Coronary artery (tissue), 2 donors: ENCODE data around the gene ASCL2.

ENCODE experiments used
- DNase-seq: peaks from one replicate; pipeline ENCODE4 v3.0.0-alpha.2; 2017; ENCODE audit warnings: low spot score
- H3K27ac ChIP-seq, 2 donors: fragments of 200-600 bp; sonication (generic); one replicate each; pipeline ENCODE4 v1.5.1; 2016 to 2019
- H3K4me3 ChIP-seq: fragments of 200-600 bp; sonication (generic); 2 replicates; pipeline ENCODE4 v1.5.1; 2016; ENCODE audit warnings: mild to moderate bottlenecking, moderate library complexity
- TF ChIP-seq, protein P1 (sequence below): fragments of 200-600 bp; sonication (generic); IDR thresholded peaks from one replicate; pipeline ENCODE4 v1.5.1; 2019; ENCODE audit warnings: antibody characterized with exemption

ASCL2 gene

DNA sequence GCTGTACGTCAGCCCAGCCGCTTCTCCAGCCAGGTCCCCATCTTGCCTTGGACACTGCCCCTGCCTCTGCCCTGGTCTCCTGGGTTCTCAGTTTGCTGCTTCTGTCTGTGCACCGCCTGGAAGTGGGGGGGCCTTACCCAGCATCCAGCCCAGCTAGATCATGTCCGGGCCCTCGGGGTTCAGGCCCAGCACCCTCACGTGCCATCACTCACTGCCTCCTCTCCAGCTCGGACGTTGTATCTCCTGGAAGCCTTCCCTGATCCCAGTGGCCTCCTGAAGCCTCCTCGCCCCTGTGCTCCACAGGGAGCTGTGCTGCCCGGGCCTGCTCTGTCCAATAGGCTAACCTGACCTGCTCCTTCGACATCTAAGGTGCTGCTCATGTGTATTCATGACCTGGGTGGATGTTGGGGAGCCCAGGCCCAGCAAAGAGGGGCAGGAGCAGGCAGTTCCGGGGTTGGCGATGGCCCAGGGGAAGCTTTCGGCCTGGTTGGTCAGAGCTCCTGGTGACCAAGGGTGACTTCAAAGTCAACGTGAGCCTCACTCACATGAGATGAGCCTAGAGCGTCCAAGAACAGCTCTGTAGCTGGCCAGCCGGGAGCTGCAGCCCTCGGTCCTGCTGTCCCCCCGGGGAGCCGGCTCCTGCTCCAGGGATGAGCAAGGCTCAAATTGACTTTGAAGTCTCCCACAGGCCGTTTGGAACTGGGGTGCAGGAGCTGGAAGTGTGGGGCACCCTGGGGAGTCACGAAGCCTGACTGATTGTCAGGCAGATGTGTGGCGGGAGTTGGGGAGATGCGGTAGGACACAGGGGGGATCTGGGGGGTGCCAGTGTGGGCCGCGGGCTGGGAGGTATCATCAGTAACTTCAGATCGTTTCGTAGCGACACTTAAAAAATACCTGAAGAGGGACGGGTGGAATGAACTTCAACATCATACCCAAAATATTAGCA lies 5.2 kb upstream of the ASCL2 start:
- Histone ChIP-seq H3K27ac (no peak overlapping the region), H3K4me3 (no peak overlapping the region)
- DNase-seq: peak; percentile 66

DNA sequence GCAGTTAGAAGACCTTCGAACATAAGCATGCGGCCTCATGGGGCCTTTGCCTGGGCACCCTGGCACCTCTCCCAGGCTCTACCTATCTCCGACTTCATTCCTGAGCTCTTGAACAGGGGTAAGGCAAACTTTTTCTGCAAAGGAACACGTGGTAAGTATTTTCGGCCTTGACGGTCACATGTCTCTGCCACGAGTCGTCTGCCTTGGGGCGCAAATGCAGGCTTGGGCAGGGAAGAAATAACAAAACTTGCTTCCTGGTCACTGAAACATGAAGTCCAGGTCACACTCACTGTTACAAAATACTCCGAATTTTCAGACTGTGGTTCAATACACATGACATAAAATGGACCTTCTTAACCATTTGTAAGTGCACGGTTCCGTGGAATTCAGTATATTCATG lies 3.4 kb upstream of the ASCL2 start:
- H3K27ac ChIP-seq: no peak overlapping the region
- no peak overlapping the region for H3K4me3 ChIP-seq
- no peak for DNase-seq
- TF ChIP-seq, protein P1, sequence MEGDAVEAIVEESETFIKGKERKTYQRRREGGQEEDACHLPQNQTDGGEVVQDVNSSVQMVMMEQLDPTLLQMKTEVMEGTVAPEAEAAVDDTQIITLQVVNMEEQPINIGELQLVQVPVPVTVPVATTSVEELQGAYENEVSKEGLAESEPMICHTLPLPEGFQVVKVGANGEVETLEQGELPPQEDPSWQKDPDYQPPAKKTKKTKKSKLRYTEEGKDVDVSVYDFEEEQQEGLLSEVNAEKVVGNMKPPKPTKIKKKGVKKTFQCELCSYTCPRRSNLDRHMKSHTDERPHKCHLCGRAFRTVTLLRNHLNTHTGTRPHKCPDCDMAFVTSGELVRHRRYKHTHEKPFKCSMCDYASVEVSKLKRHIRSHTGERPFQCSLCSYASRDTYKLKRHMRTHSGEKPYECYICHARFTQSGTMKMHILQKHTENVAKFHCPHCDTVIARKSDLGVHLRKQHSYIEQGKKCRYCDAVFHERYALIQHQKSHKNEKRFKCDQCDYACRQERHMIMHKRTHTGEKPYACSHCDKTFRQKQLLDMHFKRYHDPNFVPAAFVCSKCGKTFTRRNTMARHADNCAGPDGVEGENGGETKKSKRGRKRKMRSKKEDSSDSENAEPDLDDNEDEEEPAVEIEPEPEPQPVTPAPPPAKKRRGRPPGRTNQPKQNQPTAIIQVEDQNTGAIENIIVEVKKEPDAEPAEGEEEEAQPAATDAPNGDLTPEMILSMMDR: no peak

More for the DNA sequence above, 5.2 kb upstream of the ASCL2 start:
- TF ChIP-seq, protein P1: no peak

DNA sequence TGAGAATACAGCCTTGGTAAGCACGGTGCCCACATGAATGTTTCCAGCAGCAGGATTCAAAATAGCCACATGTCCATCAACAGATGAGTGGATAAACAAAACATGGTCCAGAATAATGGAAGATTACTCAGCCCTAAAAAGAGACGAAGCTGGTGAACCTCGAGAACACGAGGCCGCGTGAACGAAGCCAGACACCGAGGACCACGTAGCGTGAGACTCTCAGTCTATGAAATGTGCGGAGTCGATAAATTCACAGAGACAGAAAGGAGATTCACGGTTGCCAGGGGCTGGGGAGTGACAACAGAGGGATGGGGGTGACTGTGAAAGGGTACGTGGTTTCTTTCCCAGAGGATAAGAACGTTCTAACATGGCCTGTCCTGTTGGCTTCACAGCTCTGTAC lies 2.9 kb upstream of the ASCL2 start:
- H3K27ac ChIP-seq: no peak overlapping the region
- DNase-seq: no peak
- no peak overlapping the region for H3K4me3 ChIP-seq
- TF ChIP-seq, protein P1: no peak

DNA sequence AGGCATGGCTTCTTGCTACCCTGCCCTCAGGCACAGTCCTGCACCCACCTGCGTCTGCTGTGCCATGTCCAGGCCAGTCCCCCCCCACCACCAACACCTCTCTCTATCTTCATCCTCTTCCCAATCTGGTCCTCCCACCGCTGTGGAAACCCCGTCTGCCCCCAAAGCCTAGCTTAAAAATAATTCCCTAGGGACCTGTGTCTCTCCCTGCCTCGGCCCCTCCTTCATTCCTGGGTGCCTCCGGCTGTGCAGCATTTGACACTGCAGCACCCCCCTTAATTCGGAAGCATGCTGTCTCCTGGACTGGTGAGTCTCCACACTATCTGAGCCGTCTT lies 2.5 kb upstream of the ASCL2 start:
- TF ChIP-seq, protein P1: no peak
- Histone ChIP-seq H3K4me3 (no peak overlapping the region), H3K27ac (no peak overlapping the region)
- DNase-seq: no peak

DNA sequence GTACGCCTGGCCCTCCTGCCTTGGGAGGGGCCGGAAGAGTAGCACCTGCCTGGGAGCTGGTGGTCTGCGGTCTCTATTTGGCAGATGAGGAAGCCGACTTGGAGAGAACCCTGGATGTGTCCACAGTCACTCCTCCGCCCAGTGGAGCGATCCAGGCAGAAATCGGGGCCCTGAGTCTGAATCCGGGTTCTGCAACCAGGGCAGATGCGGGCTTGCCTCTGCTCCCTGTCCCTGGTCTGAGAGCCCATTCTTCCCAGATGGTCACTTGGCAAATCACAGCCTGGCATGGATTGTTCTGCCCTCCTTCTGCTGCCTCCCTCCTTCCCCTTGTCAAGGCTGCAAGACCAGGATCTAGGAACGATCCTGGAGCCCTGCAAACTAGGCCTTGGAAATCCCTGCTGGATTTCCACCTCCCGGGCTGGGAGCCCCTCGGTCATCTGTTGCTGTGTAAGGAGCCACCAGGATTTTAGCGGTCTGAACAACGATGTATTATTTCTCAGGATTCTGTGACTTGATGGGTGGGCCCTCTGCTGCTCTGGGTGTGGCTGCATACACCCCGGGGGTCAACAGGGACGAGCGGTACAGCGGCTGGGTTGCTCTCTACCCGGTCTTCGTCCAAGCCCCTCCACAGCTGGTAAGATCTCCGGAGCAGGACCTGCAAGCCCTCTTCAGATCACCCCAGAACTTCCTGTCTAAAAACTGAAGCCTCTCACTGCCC lies 2.0 kb upstream of the ASCL2 start:
- TF ChIP-seq, protein P1: no peak
- no peak overlapping the region for H3K27ac ChIP-seq
- H3K4me3 ChIP-seq: no peak overlapping the region
- peak; percentile 63 for DNase-seq

DNA sequence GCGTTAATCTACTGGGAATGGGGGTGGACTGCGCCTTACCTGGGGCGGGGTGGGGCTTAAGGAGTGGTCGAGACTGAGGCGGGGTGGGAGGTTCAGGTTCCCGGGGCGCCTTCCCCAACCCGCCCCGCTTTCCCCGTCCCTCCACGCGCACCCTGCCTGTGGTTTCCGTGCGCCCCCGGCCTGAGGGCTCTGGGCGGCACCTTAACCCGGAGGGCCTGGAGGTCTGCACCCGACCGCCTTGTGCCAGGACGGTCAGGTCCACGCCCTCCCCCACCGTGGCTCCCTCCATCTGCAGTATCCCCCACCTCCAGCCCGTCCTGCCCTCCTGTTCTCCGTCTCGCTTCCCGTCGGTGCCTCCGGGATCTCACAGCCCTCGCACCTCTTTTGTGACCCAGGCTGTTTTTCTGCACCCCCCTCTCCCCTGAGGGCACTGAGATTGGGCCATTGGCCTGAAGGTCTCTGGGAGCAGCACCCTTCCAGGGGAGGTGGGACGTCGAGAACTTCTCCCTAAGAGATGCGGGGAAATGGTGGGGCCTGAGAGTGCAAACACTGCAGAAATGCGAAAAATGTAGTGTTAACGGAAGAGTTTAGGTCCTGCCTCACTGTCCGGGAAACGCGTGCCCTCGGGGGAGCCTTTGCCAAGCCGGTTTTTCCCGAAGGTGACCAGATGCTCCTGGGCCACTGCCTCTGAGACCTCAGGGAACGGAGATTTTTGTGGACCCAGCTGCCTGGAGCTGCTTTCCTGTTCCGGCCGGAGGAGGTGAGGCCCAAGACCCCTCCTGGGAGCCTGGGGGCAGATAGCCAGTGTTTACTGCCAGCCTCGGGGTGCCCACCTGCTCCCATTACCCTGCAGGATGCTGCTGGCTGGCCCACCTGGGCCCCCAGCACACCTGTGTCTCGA lies 1.2 kb upstream of the ASCL2 start:
- TF ChIP-seq, protein P1: no peak
- H3K27ac ChIP-seq: no peak overlapping the region
- peak overlapping the region; percentile 74 for H3K4me3 ChIP-seq
- DNase-seq: peak; percentile 65
